ENCODE data around the gene RNF144A. TPM values are rescaled to one million over a fixed set of nuclear protein-coding genes. Genes with fewer than 3 reads are reported as not detected.

The RNF144A gene
- total and polyA plus RNA-seq, 2 donors (not counting 3 experiments of a cell fraction or from before 2014, with no cell fraction given): 9.7 to 28.8 TPM

- H2AFZ ChIP-seq (ENCODE audit: low read depth, low read length): no peak overlapping the region
- no peaks in the 10 kb centered on the region for H3K36me3 ChIP-seq (ENCODE audit: control insufficient read depth in 2 of 2, extremely low read depth in 1 of 2, insufficient read depth in 2 of 2, low read length in 2 of 2)
- intact Hi-C loops (cut with micrococcal nuclease) (no loop called here), dilution Hi-C loops (cut with MboI; ENCODE audit: extremely low pct_ligation_motif_present, low sequenced_read_pairs) (no loop called here)
- no peaks in the 10 kb centered on the region for H3K9me3 ChIP-seq (replicated peaks; ENCODE audit: control insufficient read depth, insufficient read depth, low read length)
- no peak for FAIRE-seq
- no peaks in the 10 kb centered on the region for H3K9me1 ChIP-seq (replicated peaks; ENCODE audit: control insufficient read depth, extremely low read depth, insufficient read depth, low read length)
- H3K4me3 ChIP-seq (replicated peaks in 1 of 3; ENCODE audit: insufficient read depth in 1 of 3, low read depth in 1 of 3, low read length in 3 of 3): no peak overlapping the region
- ChIA-PET POLR2A (no interaction called here), CTCF (no interaction called here)
- DNase-seq (ENCODE audit: low read depth, low spot score): no peak
- H3K4me1 ChIP-seq (ENCODE audit: control insufficient read depth, extremely low read depth, insufficient read depth, low read length): no peaks in the 10 kb centered on the region
- no peaks in the 10 kb centered on the region for H3K27me3 ChIP-seq (ENCODE audit: control insufficient read depth in 2 of 2, insufficient read depth in 2 of 2, low read length in 2 of 2)
- no peak overlapping the region for H3K9ac ChIP-seq (replicated peaks; ENCODE audit: extremely low read depth, insufficient read depth, low read length)
- H3K27ac ChIP-seq (ENCODE audit: insufficient read depth, low read depth, low read length): no peak overlapping the region
- no peak overlapping the region for H3K4me2 ChIP-seq (ENCODE audit: insufficient read depth, low read length)
- no TSS peak for BruUV-seq (replicated peaks)
- no peak for TF ChIP-seq FOS (IDR thresholded peaks at IDR 0.05; ENCODE audit: borderline replicate concordance, insufficient read depth, low read length)
- no peak for TF ChIP-seq MAX (IDR thresholded peaks at IDR 0.05; ENCODE audit: insufficient read depth, insufficient read length)
- no peak for TF ChIP-seq POLR2AphosphoS5 (IDR thresholded peaks at IDR 0.05; ENCODE audit: insufficient read depth, low read depth, low read length)
- no peak for TF ChIP-seq JUN (IDR thresholded peaks at IDR 0.05; ENCODE audit: borderline replicate concordance, insufficient read depth, insufficient read length, low read depth)
- no peak for TF ChIP-seq GATA2 (IDR thresholded peaks at IDR 0.05; ENCODE audit: insufficient read depth, insufficient read length, low read depth, low read length)
- H4K20me1 ChIP-seq (replicated peaks; ENCODE audit: control insufficient read depth, extremely low read depth, insufficient read depth, low read length): no peaks in the 10 kb centered on the region
- H3K79me2 ChIP-seq (ENCODE audit: control insufficient read depth, insufficient read depth, low read length): no peaks in the 10 kb centered on the region
Measured at GRCh38 chr2:7020059-7020458, 102.8 kb downstream of the RNF144A start.

DNA sequence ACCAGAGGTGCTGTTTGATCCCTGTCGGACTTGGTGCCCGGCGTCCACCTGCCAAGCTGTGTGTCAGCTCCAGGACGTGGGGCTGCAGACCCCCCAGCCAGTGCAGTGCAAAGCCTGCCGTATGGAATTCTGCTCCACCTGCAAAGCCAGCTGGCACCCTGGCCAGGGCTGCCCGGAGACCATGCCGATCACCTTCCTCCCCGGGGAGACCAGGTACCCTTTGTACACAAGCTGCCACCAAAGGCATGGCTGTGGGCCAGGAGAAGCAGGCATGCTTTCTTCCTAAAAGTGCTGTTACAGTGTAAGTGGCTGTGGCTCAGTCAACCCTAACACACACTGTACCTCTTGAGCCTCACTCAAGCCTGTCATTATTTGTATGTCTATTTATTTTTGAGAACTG, 103.3 kb downstream of the RNF144A start:
- intact Hi-C loops (cut with micrococcal nuclease): no loop called here
- BruUV-seq (replicated peaks): no TSS peak
- Histone ChIP-seq H3K9ac (replicated peaks; ENCODE audit: extremely low read depth, insufficient read depth, low read length) (no peak overlapping the region), H3K27ac (ENCODE audit: insufficient read depth, low read depth, low read length) (no peak overlapping the region), H3K27me3 (ENCODE audit: control insufficient read depth in 2 of 2, insufficient read depth in 2 of 2, low read length in 2 of 2) (no peaks in the 10 kb centered on the region), H3K79me2 (ENCODE audit: control insufficient read depth, insufficient read depth, low read length) (no peaks in the 10 kb centered on the region), H3K36me3 (ENCODE audit: control insufficient read depth in 2 of 2, extremely low read depth in 1 of 2, insufficient read depth in 2 of 2, low read length in 2 of 2) (no peaks in the 10 kb centered on the region), H3K9me1 (replicated peaks; ENCODE audit: control insufficient read depth, extremely low read depth, insufficient read depth, low read length) (no peaks in the 10 kb centered on the region), H3K4me1 (ENCODE audit: control insufficient read depth, extremely low read depth, insufficient read depth, low read length) (no peaks in the 10 kb centered on the region), H3K9me3 (replicated peaks; ENCODE audit: control insufficient read depth, insufficient read depth, low read length) (no peaks in the 10 kb centered on the region), H2AFZ (ENCODE audit: low read depth, low read length) (no peak overlapping the region), H3K4me2 (ENCODE audit: insufficient read depth, low read length) (no peak overlapping the region), H3K4me3 (replicated peaks in 1 of 3; ENCODE audit: insufficient read depth in 1 of 3, low read depth in 1 of 3, low read length in 3 of 3) (no peak overlapping the region), H4K20me1 (replicated peaks; ENCODE audit: control insufficient read depth, extremely low read depth, insufficient read depth, low read length) (no peaks in the 10 kb centered on the region)
- dilution Hi-C loops (cut with MboI; ENCODE audit: extremely low pct_ligation_motif_present, low sequenced_read_pairs): no loop called here
- DNase-seq (ENCODE audit: low read depth, low spot score) (no peak), FAIRE-seq (no peak)
- POLR2A ChIA-PET: no interaction called here
- CTCF ChIA-PET: no interaction called here
- TF ChIP-seq POLR2A (IDR thresholded peaks at IDR 0.05; ENCODE audit: low read depth, low read length) (no peak), JUN (IDR thresholded peaks at IDR 0.05; ENCODE audit: borderline replicate concordance, insufficient read depth, insufficient read length, low read depth) (no peak), MYC (IDR thresholded peaks at IDR 0.05; ENCODE audit: low read depth, low read length) (no peak), EZH2 (IDR thresholded peaks at IDR 0.05; ENCODE audit: borderline replicate concordance, low read depth, low read length, severe bottlenecking) (no peak), FOS (IDR thresholded peaks at IDR 0.05; ENCODE audit: borderline replicate concordance, insufficient read depth, low read length) (no peak), GATA2 (IDR thresholded peaks at IDR 0.05; ENCODE audit: insufficient read depth, insufficient read length, low read depth, low read length) (no peak), MAX (IDR thresholded peaks at IDR 0.05; ENCODE audit: insufficient read depth, insufficient read length) (no peak), POLR2AphosphoS5 (IDR thresholded peaks at IDR 0.05; ENCODE audit: insufficient read depth, low read depth, low read length) (no peak), CTCF (IDR thresholded peaks at IDR 0.05; ENCODE audit: extremely low read depth in 1 of 2, insufficient read depth in 1 of 2, low read depth in 1 of 2, low read length in 2 of 2) (no peak)

All from endothelial cell of umbilical vein (primary cell).